Measurements from ENCODE around the gene PMEPA1.

PMEPA1 gene

GRCh38 chr20:57709823-57710799 is at the start of gene PMEPA1:
TSS of gene PMEPA1 (minus strand) at chr20:57710015. CDS start at chr20:57709582, 433 bp downstream.
- peak; percentile 84 to 88 for ATAC-seq (replicated peaks)

DNA sequence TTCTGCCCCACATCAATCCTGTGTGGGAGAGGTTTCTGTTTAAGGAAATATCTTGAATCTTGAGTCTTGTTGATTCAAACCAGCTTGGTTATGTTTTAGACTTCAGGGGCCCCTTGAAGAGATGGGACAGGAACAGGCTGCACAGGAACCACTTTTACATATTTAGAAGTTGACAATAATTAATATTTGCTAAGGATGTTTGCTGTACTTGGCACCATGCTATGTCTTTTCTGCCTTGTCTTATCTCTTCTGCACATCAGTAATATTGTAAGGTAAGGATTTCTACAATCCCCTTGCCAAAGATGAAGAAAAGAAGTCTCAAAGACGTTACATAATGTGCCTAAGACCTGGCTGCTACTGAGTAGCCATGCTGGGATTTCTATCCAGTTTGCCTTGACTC is 48.0 kb upstream of the PMEPA1 start:
- DNase-seq (no peak), ATAC-seq (replicated peaks) (no peak)
- H3K27me3 Mint-ChIP-seq = peaks cover 40 to 43% of the 10 kb centered on the region in 2 donors
- H3K4me1 Mint-ChIP-seq = peaks cover 6 to 10% of the 10 kb centered on the region in 2 donors
- H3K4me3 Mint-ChIP-seq = no peak overlapping the region
- no peak overlapping the region for H3K27ac Mint-ChIP-seq
- H3K9me3 Mint-ChIP-seq = peaks cover 0 to 5% of the 10 kb centered on the region in 2 donors
- H3K36me3 Mint-ChIP-seq = no peaks in the 10 kb centered on the region

More at GRCh38 chr20:57709823-57710799, at the start of gene PMEPA1:
- Mint-ChIP-seq H3K27me3 (peaks cover 0 to 5% of the 10 kb centered on the region in 2 donors), H3K27ac (peak within 1 kb of the TSS; percentile 94), H3K36me3 (peaks cover 2 to 3% of the 10 kb centered on the region in 2 donors), H3K4me3 (peak within 1 kb of the TSS; percentile 88 to 92), H3K4me1 (peaks cover 50 to 63% of the 10 kb centered on the region in 2 donors), H3K9me3 (no peaks in the 10 kb centered on the region)
- DNase-seq = peak; percentile 88

DNA sequence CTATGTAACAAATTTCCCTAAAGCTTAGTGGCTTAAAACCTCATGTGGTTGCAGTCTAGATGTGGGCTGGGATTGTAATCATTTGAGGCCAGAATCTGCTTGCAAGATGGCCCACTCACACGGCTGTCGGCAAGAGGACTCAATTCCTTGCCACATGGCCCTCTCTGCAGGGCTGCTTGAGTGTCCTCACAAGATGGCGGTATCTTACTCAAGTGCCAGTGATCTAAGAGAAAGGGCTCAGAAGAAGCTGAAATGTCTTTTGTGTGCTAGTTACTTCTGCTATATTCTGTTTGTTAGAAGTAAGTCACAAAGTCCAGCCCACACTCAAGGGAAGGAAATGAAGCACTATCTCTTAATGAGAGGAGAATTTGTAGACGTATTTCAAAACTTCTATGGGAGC is 47.1 kb upstream of the PMEPA1 start:
- H3K9me3 Mint-ChIP-seq = peaks cover 0 to 5% of the 10 kb centered on the region in 2 donors
- DNase-seq = no peak
- H3K27ac Mint-ChIP-seq = no peak overlapping the region
- H3K4me3 Mint-ChIP-seq = no peak overlapping the region
- peaks cover 32 to 34% of the 10 kb centered on the region in 2 donors for H3K27me3 Mint-ChIP-seq
- ATAC-seq (replicated peaks) = no peak
- H3K36me3 Mint-ChIP-seq = no peaks in the 10 kb centered on the region
- peaks cover 0 to 4% of the 10 kb centered on the region in 2 donors for H3K4me1 Mint-ChIP-seq

GRCh38 chr20:57756213-57756612 is 46.4 kb upstream of the PMEPA1 start:
- Mint-ChIP-seq H3K27ac (no peak overlapping the region), H3K27me3 (peaks cover 33% of the 10 kb centered on the region in 2 donors), H3K4me3 (no peak overlapping the region), H3K9me3 (peaks cover 0 to 4% of the 10 kb centered on the region in 2 donors), H3K36me3 (no peaks in the 10 kb centered on the region), H3K4me1 (peaks cover 4 to 8% of the 10 kb centered on the region in 2 donors)
- DNase-seq = no peak
- ATAC-seq (replicated peaks) = no peak

DNA sequence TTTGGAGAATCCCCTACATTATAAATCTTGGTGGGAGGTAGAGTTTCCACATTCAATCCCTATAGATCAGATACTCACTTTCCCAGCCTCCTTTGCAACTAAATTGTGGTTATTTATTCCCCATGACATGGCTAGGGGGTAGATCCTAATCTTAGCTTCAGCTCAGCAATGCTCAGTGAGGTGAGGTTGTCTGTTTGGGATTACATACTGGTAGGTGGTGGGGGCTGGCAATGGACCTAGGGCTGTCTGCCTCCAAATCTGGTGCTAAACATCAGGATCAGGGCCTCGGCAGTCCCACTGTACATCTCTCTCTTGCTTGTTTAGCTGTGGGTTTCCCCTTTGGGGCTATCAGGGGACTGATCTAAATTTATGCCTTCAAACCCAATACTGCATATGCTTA is 45.8 kb upstream of the PMEPA1 start:
- H3K27ac Mint-ChIP-seq = no peak overlapping the region
- H3K9me3 Mint-ChIP-seq = peaks cover 0 to 2% of the 10 kb centered on the region in 2 donors
- H3K36me3 Mint-ChIP-seq = no peaks in the 10 kb centered on the region
- H3K4me1 Mint-ChIP-seq = peaks cover 7 to 8% of the 10 kb centered on the region in 2 donors
- no peak overlapping the region for H3K4me3 Mint-ChIP-seq
- ATAC-seq (replicated peaks) (no peak), DNase-seq (no peak)
- H3K27me3 Mint-ChIP-seq = peaks cover 36% of the 10 kb centered on the region in 2 donors

DNA sequence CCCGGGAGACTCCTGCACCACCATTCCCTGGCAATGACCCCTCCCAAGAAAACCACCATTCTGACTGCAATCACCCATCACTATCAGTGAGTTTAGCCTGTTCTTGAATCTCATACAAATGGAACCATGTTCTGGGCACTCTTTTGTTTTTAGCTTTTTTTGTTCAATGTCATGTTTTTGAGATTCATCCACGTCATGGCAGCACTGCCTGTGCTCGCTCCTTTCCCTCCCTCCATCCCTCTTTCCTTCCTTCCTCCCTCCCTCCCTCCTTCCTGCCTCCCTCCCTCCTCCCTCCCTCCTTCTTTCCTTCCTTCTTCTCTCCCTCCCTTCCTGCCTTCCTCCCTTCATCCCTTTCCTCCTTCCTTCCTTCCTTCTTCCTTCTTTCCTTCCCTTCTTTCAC is 44.4 kb upstream of the PMEPA1 start:
- Mint-ChIP-seq H3K4me1 (peaks cover 10 to 13% of the 10 kb centered on the region in 2 donors), H3K27ac (no peak overlapping the region), H3K36me3 (no peaks in the 10 kb centered on the region), H3K27me3 (peaks cover 37 to 47% of the 10 kb centered on the region in 2 donors), H3K4me3 (peak overlapping the region in 1 of 2 donors; percentile 39), H3K9me3 (peaks cover 0 to 2% of the 10 kb centered on the region in 2 donors)
- ATAC-seq (replicated peaks) (no peak), DNase-seq (no peak)

DNA sequence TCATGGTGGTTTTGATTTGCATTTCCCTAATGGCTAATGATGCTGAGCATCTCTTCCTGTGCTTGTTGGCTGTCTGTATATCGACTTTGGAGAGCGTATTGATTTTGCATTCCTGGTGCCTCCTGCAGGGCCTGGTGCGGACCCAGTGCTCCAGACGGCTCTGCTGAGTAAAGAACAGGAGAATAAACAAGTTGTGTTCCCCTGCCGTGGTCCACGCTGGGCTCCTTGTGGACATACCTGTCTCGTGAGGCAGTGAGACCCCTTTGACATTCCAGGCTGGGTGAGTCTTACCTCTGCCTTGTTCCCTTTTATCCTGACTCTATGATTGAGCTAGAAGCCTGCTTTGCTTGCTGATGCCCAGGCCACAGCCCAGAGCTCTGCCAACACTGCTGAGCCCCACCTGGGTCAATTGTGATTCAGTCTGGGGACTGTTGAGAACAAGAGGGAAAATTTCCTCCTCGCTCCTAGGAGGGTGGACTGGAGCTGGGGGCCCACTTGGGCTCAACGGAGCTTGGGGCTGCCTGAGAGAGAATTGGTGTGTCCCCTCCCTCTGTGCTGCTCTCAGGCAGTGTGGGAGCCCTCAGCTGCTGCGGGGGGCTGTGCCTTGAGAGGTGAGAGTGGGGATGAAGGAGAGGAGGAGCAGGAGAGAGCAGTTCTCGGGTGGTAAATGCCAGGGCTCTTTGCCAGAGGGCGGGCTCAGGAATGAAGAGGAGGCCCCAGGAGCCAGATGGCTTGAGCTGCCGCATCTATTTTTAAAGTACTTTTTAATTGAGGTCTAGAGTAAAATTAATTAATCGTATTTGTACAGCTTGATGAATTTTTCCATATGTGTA is 43.7 kb upstream of the PMEPA1 start:
- H3K27me3 Mint-ChIP-seq = peaks cover 35 to 53% of the 10 kb centered on the region in 2 donors

GRCh38 chr20:57751411-57751810 is 41.6 kb upstream of the PMEPA1 start:
- ATAC-seq (replicated peaks) (no peak), DNase-seq (no peak)
- peaks cover 21 to 22% of the 10 kb centered on the region in 2 donors for H3K4me1 Mint-ChIP-seq
- H3K9me3 Mint-ChIP-seq = no peaks in the 10 kb centered on the region
- no peak overlapping the region for H3K4me3 Mint-ChIP-seq
- H3K27ac Mint-ChIP-seq = no peak overlapping the region
- H3K36me3 Mint-ChIP-seq = no peaks in the 10 kb centered on the region
- peaks cover 44 to 66% of the 10 kb centered on the region in 2 donors for H3K27me3 Mint-ChIP-seq

More for the DNA sequence above, 43.7 kb upstream of the PMEPA1 start:
- Mint-ChIP-seq H3K9me3 (peaks cover 0 to 2% of the 10 kb centered on the region in 2 donors), H3K27ac (peak overlapping the region; percentile 67), H3K4me3 (no peak overlapping the region), H3K36me3 (no peaks in the 10 kb centered on the region), H3K4me1 (peaks cover 17% of the 10 kb centered on the region in 2 donors)
- no peak for ATAC-seq (replicated peaks)
- DNase-seq = no peak

DNA sequence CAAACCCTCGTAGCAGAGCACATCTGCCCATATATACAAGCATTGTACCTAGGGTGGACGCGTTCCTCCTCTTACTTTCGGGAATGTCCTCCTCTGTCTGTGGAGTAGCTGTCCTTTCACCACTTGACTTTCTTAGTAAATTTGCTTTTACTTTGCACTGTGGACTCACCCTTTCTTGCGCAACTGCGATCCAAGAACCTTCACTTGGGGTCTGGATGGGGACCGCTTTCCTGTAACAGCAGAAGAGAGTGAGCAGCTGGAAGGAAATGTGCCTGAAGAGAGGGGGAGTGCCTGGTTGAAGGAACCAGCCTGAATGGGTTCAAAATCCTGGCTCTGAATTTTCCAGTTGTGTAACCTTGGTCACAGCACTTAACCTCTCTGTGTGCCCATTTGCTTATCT is 40.1 kb upstream of the PMEPA1 start:
- peaks cover 21 to 22% of the 10 kb centered on the region in 2 donors for H3K4me1 Mint-ChIP-seq
- peaks cover 44 to 58% of the 10 kb centered on the region in 2 donors for H3K27me3 Mint-ChIP-seq
- no peak overlapping the region for H3K4me3 Mint-ChIP-seq
- ATAC-seq (replicated peaks) = no peak
- DNase-seq = no peak
- H3K36me3 Mint-ChIP-seq = no peaks in the 10 kb centered on the region
- H3K9me3 Mint-ChIP-seq = no peaks in the 10 kb centered on the region
- no peak overlapping the region for H3K27ac Mint-ChIP-seq

- H3K4me1 Mint-ChIP-seq = peaks cover 21 to 22% of the 10 kb centered on the region in 2 donors
- H3K27ac Mint-ChIP-seq = peak overlapping the region; percentile 45
- DNase-seq = no peak
- no peaks in the 10 kb centered on the region for H3K36me3 Mint-ChIP-seq
- H3K4me3 Mint-ChIP-seq = peak overlapping the region; percentile 70 to 83
- ATAC-seq (replicated peaks) = peak in 1 of 2 donors; percentile 46
- no peaks in the 10 kb centered on the region for H3K9me3 Mint-ChIP-seq
- peaks cover 38 to 51% of the 10 kb centered on the region in 2 donors for H3K27me3 Mint-ChIP-seq
Measured at GRCh38 chr20:57749131-57749690, 39.4 kb upstream of the PMEPA1 start.

DNA sequence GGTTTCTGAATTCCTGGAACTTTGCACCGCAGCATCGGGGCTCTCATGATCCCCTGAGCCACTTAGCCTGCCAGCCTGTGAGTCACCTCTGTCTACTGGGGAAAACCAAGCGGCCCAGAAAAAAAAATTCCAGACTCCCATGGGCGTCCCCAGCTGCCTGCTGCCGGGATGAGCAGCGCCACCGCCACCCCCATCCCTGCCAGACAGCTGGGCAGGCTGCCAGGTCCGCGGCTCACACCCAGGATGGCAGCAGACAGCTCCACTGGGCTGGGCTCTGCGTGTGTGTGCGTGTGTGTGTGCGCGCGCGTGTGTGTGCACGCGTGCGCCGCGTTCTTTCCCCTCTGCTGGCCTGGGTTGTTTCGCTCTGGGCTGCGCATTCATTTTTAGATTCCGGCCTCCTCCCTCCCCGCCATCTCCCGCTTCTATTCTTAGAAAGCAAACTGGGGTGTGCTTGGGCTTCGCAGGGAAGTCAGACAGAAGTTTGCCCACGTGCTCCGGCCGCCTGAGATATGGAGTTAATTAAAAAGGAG is 38.9 kb upstream of the PMEPA1 start:
- Mint-ChIP-seq H3K27me3 (peaks cover 35 to 46% of the 10 kb centered on the region in 2 donors), H3K4me3 (peak overlapping the region; percentile 70 to 83), H3K27ac (peak overlapping the region; percentile 45), H3K9me3 (no peaks in the 10 kb centered on the region), H3K36me3 (no peaks in the 10 kb centered on the region), H3K4me1 (peaks cover 21 to 22% of the 10 kb centered on the region in 2 donors)
- DNase-seq = peak; percentile 50
- peak; percentile 92 to 96 for ATAC-seq (replicated peaks)

GRCh38 chr20:57747861-57748481 is 38.2 kb upstream of the PMEPA1 start:
- no peak overlapping the region for H3K4me3 Mint-ChIP-seq
- ATAC-seq (replicated peaks) = no peak
- H3K36me3 Mint-ChIP-seq = no peaks in the 10 kb centered on the region
- peaks cover 18 to 22% of the 10 kb centered on the region in 2 donors for H3K4me1 Mint-ChIP-seq
- no peak overlapping the region for H3K27ac Mint-ChIP-seq
- peaks cover 33 to 40% of the 10 kb centered on the region in 2 donors for H3K27me3 Mint-ChIP-seq
- H3K9me3 Mint-ChIP-seq = peaks cover 0 to 4% of the 10 kb centered on the region in 2 donors
- DNase-seq = no peak

DNA sequence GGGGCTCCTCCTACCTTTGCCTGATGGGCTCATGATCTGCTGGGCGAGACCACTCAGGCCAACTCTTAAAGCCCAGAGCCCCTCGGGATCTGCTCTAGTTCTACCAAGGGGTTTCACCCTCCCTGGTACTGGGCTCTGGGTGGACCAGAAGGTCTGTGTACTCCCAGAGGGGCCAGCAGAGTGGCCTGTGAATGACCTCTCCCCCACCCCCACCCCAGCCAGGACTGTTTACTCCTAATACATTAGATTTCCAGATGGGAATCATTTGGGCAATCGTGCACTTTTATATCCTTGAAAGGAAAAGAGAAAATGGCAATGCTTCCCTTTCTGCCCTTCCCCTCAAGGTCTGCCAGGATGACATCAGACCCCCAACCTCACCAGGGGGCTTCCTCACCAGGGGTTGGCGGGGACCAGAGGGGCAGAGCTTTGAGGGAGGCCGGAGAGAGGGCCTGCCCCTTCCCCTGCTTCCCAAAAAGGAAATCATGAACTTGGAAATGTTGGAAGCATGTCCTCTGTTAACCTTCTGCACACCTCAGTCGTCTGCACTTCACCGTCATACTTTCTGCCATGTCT is 37.1 kb upstream of the PMEPA1 start:
- no peak for ATAC-seq (replicated peaks)

More for the DNA sequence above, 37.1 kb upstream of the PMEPA1 start:
- Mint-ChIP-seq H3K27ac (no peak overlapping the region), H3K4me1 (peaks cover 18 to 22% of the 10 kb centered on the region in 2 donors), H3K36me3 (no peaks in the 10 kb centered on the region), H3K27me3 (peaks cover 38 to 46% of the 10 kb centered on the region in 2 donors), H3K9me3 (peaks cover 0 to 4% of the 10 kb centered on the region in 2 donors), H3K4me3 (no peak overlapping the region)
- DNase-seq = no peak

All from stimulated activated naive B cell treated with anti-CD40 and anti-IgM and Interleukin-4, amounts not matched to agents 10 μg/mL and 1 μg/mL and 100 μg/mL, for 72 hours (primary cell).